Esophagus (tissue), 2 donors: ENCODE data around the gene CCDC50. TPM values are rescaled to one million over a fixed set of nuclear protein-coding genes. Genes with fewer than 3 reads are reported as not detected.

Experiments used
- H3K27ac ChIP-seq, 2 donors: one replicate each; pipeline ENCODE4 v1.5.1; 2013; ENCODE audit warnings: low read depth in 2 of 2, mild to moderate bottlenecking in 2 of 2, inconsistent platforms in 1 of 2, low read length in 1 of 2, moderate library complexity in 1 of 2
- H3K27me3 ChIP-seq, 2 donors: one replicate each; pipeline ENCODE4 v1.6.1; 2013; ENCODE audit warnings: low read length in 2 of 2, control low read depth in 1 of 2, mild to moderate bottlenecking in 1 of 2; ENCODE audit not compliant: insufficient read depth in 2 of 2, control insufficient read depth in 1 of 2
- H3K36me3 ChIP-seq, 2 donors: one replicate each; pipeline ENCODE4 v1.6.1; 2013; ENCODE audit warnings: low read length in 1 of 2; ENCODE audit not compliant: control insufficient read depth in 2 of 2, insufficient read depth in 2 of 2
- H3K4me1 ChIP-seq, 2 donors: one replicate each; pipeline ENCODE4 v1.6.1; 2013; ENCODE audit warnings: low read length in 1 of 2; ENCODE audit not compliant: control insufficient read depth in 2 of 2, insufficient read depth in 2 of 2
- H3K4me3 ChIP-seq, 2 donors: one replicate each; pipeline ENCODE4 v1.5.1; 2013; ENCODE audit warnings: low read length in 2 of 2, mild to moderate bottlenecking in 2 of 2, low read depth in 1 of 2, moderate library complexity in 1 of 2
- H3K9me3 ChIP-seq, 2 donors: one replicate each; pipeline ENCODE4 v1.6.1; 2013; ENCODE audit warnings: mild to moderate bottlenecking in 2 of 2, low read depth in 1 of 2, low read length in 1 of 2, moderate library complexity in 1 of 2; ENCODE audit not compliant: control insufficient read depth in 2 of 2, insufficient read depth in 1 of 2
- WGBS, 2 donors: extraction: QIAGEN DNeasy Blood & Tissue Kit; methylation state at CpG; one replicate each; pipeline ENCODE4 v1.1.7; 2013; 5-methylcytosine and 5-hydroxymethylcytosine counted together
- polyA plus RNA-seq, 2 donors: library from polyadenylated mRNA; stranded (reverse); fragments of 200-250 nt; gene quantifications; one replicate each; pipeline ENCODE4 v1.2.3, GENCODE V29; 2013
- donor health status: healthy with polysubstance abuse.
- donor health status: Bipolar disorder and iron deficiency.

Gene CCDC50, protein sequence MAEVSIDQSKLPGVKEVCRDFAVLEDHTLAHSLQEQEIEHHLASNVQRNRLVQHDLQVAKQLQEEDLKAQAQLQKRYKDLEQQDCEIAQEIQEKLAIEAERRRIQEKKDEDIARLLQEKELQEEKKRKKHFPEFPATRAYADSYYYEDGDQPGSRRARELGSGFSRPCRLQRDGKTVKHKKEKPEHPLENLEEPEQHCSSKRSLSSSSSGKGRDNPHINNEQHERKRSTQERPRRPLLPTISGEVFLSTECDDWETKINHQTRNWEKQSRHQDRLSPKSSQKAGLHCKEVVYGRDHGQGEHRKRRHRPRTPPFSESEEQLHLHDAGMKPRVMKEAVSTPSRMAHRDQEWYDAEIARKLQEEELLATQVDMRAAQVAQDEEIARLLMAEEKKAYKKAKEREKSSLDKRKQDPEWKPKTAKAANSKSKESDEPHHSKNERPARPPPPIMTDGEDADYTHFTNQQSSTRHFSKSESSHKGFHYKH
- 10 to 100 TPM; 12.8 to 14.9 TPM for polyA plus RNA-seq

DNA sequence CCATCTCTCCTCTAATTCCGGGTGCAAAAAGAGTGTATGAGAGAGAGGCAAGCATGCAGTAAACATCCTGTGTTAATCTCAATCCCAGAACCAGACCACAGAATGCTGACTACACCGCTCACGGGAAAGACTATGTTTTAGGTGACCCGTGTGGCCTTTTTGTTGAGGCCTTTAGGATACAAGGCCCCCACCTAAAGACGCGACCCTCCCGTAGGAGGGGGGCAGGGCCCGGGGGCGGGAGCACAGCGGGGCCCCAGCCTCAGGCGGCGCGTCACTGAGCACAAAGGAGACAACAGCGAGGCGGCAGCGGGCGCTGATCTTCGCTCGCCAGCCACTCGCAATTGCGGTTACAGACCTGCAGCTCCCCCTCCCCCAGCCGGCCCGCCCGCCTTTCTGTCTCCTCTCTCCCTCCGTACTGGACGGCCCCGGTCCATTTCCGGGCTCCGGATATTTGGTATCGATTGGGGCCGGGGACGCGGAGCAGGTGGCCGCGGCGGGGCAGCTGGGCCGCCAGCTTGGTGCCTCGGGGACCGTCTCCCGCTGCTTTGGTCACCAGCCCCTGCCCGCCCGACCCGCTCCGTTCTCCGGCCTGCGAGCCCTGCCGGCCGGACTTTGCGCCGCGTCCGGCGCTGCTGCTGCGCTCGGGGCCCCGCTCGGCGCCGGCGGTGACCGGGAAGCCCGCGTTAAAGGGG lies at the start of gene CCDC50:
Gene CCDC50 (plus strand): TSS at position 433 of the 692 bp plus-strand sequence. CDS start 281 bp downstream, outside the sequence.
- Histone ChIP-seq H3K9me3 (no peaks in the 10 kb centered on the region), H3K36me3 (no peaks in the 10 kb centered on the region), H3K27ac (peak within 1 kb of the TSS; percentile 86 to 91), H3K27me3 (no peaks in the 10 kb centered on the region), H3K4me1 (no peaks in the 10 kb centered on the region), H3K4me3 (peak within 1 kb of the TSS; percentile 89 to 97)
- 1% methylated on average over 60 to 63 of the region's 63 CpGs for WGBS, 2 donors

DNA sequence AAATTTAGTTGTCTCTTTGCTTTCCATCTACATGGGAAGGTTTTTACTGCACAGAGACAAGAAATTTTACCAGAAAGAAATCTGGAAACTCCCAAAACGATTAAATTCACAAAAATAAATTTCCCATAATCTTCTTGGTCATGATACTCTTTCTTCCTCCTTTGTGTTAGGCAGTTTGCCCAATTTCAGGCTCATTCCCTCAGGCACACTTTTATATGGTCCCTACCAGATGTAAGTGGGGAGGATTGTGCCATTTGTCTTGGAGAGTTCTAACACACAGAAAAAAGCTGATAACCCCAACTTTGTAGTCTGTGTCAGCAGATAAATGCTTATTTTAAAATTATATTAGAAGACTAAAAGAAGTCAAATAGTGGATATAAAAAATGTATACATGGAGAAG lies 49.1 kb upstream of the CCDC50 start:
- Histone ChIP-seq H3K27ac (no peak overlapping the region), H3K4me1 (no peaks in the 10 kb centered on the region), H3K9me3 (peaks cover 0 to 2% of the 10 kb centered on the region in 2 donors), H3K36me3 (no peaks in the 10 kb centered on the region), H3K4me3 (no peak overlapping the region), H3K27me3 (no peaks in the 10 kb centered on the region)
- WGBS, 2 donors: 43 to 46% methylated on average over 1 of the region's 1 CpG

DNA sequence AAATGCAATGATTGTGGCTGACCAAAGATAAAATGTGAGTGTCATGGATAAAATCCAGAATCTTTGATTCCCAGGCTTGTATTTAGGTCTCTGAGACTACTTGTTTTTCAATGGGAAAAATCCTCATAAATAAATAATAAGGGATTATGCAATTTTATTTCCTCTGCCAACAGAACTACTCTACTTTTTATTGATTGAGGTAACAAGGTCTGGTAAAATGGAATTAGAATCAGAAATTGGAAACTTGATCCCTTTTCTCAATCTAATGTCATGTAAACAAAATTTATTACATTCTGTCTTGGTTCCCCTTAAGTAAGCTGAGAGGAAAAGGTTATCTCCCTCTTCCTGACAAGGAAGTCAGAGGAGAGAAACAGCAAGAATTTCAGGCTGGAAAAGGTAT lies 48.3 kb upstream of the CCDC50 start:
- Histone ChIP-seq H3K4me3 (no peak overlapping the region), H3K4me1 (no peaks in the 10 kb centered on the region), H3K27me3 (no peaks in the 10 kb centered on the region), H3K36me3 (no peaks in the 10 kb centered on the region), H3K9me3 (peaks cover 0 to 2% of the 10 kb centered on the region in 2 donors), H3K27ac (no peak overlapping the region)

DNA sequence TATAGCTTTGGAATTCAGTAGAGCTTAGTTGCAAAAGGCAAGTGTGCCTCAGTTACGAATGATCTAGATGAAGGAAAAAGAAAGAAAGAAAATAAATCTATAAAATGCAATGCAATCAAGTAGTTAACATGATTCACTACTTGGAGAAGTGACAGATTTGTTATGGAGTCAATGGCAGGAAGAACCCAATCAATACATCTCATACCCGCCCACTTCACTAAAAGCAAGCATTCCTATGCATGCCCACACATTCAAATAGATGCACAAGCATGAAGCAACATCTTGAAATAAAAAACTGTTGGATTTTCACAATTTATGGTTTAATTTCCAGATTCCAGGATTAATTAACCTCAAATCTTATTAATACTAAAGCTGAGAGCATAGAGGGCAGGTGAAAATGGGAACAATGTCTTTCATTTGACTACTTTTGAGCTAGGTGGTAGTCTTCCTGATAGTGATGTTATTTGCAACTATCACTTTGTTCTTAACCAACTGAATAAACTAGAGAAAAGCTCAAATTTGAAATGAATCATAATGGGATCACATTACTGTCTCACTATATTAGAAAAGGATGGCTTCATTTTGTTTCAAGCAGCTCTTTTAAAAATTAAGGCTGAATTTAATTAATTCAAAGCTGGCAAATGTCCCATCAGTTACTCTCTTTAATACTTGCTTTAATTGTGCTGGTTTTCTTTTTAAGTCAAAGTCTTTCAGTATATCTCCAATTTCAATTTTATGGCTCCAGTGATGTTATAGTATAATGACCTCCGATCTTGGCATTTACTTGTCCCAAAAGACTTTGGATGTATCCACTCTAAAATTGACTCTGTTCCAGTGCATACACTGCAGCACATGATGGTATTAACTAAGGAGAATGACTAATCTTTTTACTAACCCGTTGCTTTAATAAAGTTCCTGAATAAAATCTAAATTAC lies 46.7 kb upstream of the CCDC50 start:
- Histone ChIP-seq H3K27ac (no peak overlapping the region), H3K27me3 (no peaks in the 10 kb centered on the region), H3K4me3 (no peak overlapping the region), H3K9me3 (peaks cover 0 to 2% of the 10 kb centered on the region in 2 donors), H3K4me1 (no peaks in the 10 kb centered on the region), H3K36me3 (no peaks in the 10 kb centered on the region)
- 45 to 52% methylated on average over 4 of the region's 4 CpGs for WGBS, 2 donors

DNA sequence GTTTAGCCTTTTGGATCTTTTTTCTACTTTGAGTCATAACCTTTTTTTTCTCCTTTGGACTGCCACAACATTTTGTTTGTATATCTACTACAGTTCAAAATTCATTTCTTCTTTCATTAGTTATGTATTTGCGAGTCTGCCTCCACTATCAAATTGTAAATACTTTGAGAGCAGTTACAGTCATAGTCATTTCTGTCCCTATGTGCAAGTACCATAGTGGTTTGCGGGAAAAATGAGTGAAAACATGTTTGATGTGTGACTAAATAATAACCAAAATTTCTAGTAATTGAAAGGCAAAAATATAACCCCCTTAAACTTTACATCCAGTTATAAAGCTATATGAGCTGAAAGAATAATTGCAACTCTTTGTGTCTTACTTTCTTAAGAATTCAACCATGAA lies 45.8 kb upstream of the CCDC50 start:
- no peak overlapping the region for H3K4me3 ChIP-seq
- H3K4me1 ChIP-seq: no peaks in the 10 kb centered on the region
- 85 to 89% methylated on average over 2 of the region's 2 CpGs for WGBS, 2 donors
- H3K9me3 ChIP-seq: peaks cover 0 to 2% of the 10 kb centered on the region in 2 donors
- no peaks in the 10 kb centered on the region for H3K36me3 ChIP-seq
- H3K27ac ChIP-seq: no peak overlapping the region
- H3K27me3 ChIP-seq: no peaks in the 10 kb centered on the region

DNA sequence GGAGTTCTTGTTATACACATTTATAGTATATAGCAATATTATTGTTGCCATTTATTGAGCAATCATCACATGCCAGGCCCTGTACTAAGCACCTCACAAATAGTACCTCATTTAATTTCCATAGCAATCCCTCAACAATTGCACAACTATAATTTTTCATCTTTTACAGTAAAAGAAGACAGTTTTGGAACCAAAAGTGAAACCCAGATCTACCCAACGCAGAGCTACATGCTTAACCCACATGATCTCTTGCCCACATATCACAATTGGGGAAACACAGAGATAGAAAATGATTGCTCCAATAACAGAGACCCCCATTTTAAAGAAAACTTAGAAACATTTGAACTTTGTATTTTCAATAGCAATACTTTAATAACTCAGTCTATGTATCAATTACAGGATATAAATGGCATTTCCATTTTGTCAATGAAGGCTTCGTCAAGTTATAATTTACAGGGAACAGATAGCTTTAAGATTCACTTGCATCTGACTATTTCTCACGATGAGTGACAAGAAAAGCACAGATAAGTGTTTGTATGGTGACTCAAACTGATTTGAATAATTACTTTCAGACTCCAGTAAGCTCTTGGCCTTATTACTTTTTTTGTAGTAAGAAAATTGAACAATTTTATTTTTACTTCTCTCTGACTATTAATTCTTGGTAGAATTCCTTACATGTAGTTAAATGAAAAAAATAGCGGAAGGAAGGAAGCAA lies 38.7 kb upstream of the CCDC50 start:
- no peak overlapping the region for H3K27ac ChIP-seq
- H3K4me3 ChIP-seq: no peak overlapping the region

DNA sequence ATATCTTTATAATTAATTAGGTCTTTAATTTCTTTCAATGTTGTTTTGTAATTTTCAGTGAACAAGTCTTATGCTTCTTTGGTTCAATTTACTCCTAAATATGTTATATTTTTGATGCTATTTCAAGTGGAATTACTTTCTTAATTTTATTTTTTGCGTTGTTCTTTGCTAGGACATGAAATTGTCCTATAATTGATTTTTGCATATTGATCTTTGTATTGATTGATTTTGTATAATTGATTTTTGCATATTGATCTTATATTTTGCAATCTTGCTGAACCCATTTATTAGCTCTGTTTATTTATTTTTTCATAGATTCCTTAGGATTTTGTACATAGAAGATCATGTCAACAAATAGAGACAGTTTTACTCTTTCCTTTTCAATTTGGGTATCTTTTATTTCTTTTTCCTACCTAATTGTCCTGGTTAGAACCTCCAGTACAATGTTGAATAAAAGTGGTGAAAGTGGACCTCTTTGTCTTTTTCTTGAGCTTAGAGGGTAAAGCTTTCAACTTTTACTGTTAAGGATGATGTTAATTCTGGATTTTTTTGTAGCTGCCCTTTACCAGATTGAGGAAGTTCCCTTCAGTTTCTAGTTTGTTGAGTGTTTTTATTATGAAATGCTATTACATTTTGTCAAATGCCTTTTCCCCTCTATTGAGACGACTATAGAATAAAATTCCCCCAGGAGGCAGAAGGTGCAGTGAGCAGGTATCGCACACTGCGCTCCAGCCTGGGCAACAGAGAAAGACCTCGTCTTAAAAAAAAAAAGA lies 36.8 kb upstream of the CCDC50 start:
- H3K9me3 ChIP-seq: no peaks in the 10 kb centered on the region
- H3K36me3 ChIP-seq: no peaks in the 10 kb centered on the region
- no peaks in the 10 kb centered on the region for H3K27me3 ChIP-seq
- no peaks in the 10 kb centered on the region for H3K4me1 ChIP-seq
- no peak overlapping the region for H3K4me3 ChIP-seq
- 72 to 74% methylated on average over 5 of the region's 5 CpGs for WGBS, 2 donors
- H3K27ac ChIP-seq: no peak overlapping the region

More for the DNA sequence above, 38.7 kb upstream of the CCDC50 start:
- Histone ChIP-seq H3K27me3 (no peaks in the 10 kb centered on the region), H3K36me3 (no peaks in the 10 kb centered on the region), H3K4me1 (no peaks in the 10 kb centered on the region), H3K9me3 (no peaks in the 10 kb centered on the region)
- 58 to 60% methylated on average over 4 of the region's 4 CpGs for WGBS, 2 donors

DNA sequence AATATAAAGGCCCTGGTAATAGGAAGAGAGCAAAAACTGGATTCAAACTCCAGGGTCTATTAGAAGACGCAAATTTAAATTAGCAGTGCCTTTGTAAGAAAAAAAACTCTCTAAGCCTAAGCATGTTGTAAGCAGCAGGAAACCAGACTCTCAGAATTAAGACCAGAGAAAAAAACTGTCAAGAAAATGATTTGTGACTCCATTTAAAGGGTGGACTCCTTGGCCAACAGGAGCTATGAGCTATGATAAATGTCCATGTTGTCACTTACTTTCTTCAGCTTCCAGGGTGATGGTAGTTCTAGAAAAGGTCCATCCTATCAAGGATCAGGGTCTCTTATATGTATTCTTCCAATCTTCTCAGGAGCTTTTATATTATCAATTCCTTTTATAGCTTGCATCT lies 34.9 kb upstream of the CCDC50 start:
- H3K4me1 ChIP-seq: no peaks in the 10 kb centered on the region
- H3K27me3 ChIP-seq: no peaks in the 10 kb centered on the region
- H3K36me3 ChIP-seq: no peaks in the 10 kb centered on the region
- H3K27ac ChIP-seq: no peak overlapping the region
- WGBS, 2 donors: 89 to 100% methylated on average over 1 of the region's 1 CpG
- no peaks in the 10 kb centered on the region for H3K9me3 ChIP-seq
- H3K4me3 ChIP-seq: no peak overlapping the region
